GM21529 (cell line): ENCODE data around the gene C2orf42.
"Not testable (repeated sequence)": the region's sequence is repeated elsewhere in the genome, so short reads cannot be mapped to it uniquely, and the experiment has no call there.

ENCODE experiments used
- ATAC-seq: cut with Tn5 transposase; IDR thresholded peaks from one replicate; pipeline ENCODE4 v1.9.1; 2021; ENCODE audit not compliant: unreplicated experiment

Gene C2orf42

DNA sequence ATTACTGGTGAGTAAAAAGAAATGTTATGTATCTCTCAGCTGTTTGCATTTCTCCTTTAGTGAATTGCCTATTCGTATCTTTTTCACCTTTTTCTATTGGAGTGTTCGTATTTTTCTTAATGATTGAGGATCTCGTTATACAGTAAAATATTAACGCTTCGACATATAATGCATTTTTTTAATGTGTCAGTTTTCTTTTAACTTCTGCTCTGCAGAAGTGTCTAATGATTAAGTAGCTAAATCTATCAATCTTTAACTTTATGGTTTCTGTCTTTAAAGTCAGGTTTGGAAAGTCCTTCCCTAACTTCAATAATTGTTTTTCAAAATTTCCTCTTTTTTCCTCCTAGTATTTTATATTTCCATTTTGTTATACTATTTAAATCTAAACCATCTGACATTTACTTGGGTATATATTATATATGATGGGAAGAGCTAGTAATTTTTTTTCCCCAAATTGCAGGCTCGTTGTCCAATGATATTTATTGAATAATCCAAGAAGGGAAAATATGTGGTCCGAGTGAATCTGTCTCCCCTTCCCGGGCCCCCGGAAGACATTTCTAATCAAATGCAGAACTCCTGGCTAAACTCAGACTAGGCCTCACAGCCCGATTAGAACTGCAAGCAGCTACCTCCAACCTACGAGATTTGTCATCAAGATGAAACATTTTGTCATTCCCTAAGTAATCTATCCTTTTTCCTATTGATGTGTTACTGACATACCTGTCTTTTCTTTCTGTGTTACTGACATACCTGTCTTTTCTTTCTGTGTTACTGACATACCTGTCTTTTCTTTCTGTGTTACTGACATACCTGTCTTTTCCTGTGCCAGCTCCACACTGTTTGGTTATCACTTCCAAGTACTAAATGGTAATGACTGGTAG is 86.3 kb downstream of the C2orf42 start:
- no peak for ATAC-seq

DNA sequence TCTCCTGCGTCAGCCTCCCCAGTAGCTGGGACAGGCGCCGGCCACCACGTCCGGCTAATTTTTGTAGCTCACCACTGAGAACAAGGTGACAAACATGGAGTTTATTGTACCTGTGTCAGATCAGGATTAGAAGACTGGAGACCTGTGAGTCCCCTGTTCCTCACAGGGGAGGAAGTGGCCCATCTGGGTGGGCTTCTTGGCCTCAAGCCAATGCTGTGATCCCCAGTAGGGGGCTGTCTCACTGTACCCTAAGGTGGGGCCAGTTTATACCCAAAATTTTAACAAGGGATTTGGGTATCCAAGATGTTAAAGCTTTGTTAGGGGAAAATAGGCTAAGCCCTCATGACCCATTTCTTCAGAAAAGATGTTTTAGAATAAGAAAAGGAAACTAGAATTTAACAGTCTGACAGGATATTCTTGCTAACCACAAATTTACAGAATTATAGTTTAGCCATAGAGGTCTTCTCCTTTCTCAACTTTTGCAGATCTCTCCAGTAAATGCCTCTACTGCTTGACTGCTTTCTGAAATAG is 87.2 kb downstream of the C2orf42 start:
- peak; percentile 33 for ATAC-seq

DNA sequence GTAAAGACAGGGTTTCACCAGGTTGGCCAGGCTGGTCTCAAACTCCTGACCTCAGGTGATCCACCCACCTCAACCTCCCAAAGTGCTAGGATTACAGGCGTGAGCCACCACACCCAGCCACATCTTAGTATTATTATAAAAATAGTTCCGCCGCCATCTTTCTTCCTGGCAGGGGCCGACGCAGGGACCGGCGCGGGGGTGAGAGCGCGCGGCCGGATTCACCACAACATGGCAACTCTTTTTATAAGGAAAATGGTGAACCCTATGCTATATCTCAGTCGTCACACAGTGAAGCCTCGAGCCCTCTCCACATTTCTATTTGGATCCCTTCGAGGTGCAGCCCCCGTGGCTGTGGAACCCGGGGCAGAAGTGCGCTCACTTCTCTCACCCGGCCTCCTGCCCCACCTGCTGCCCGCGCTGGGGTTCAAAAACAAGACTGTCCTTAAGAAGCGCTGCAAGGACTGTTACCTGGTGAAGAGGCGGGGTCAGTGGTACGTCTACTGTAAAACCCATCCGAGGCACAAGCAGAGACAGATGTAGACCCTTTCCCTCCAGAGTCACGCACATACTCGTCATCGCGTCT is 88.4 kb downstream of the C2orf42 start:
- ATAC-seq, result not testable (repeated sequence)

DNA sequence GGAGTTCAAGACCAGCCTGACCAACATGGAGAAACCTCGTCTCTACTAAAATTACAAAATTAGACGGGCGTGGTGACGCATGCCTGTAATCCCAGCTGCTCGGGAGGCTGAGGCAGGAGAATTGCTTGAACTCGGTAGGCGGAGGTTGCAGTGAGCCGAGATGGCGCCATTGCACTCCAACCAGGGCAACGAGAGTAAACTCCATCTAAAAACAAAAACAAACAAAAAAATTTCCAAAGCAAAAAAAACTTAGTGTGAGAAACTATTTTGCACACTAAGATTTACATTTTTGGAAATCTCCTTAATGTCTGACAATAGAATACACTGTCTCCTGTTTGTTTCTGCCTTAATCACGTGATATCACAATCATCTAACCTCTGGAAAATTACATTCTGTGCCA is 89.1 kb downstream of the C2orf42 start:
- ATAC-seq, result not testable (repeated sequence)

DNA sequence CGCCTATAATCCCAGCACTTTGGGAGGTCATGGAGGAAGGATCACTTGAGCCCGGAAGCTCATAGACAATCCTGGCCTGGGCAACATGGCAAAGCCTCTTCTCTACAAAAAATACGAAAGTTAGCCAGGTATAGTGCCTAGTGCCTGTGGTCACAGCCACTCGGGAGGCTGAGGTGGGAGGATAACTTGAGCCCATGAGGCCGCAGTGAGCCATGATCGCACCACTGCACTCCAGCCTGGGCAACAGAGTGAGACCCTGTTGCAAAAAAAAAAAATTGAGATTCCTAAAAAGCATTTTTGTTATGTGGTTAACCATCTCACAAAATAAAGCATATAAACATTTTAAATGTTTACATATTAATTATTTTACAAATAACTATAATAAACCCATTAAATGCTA is 89.6 kb downstream of the C2orf42 start:
- no peak for ATAC-seq
